Measurements from ENCODE around the gene NPTX1.

The NPTX1 gene

GRCh38 chr17:80424878-80425765 is 51.3 kb downstream of the NPTX1 start:
- DNase-seq = no peak

- no peak for DNase-seq
Measured at GRCh38 chr17:80424261-80424660, 52.1 kb downstream of the NPTX1 start.

DNA sequence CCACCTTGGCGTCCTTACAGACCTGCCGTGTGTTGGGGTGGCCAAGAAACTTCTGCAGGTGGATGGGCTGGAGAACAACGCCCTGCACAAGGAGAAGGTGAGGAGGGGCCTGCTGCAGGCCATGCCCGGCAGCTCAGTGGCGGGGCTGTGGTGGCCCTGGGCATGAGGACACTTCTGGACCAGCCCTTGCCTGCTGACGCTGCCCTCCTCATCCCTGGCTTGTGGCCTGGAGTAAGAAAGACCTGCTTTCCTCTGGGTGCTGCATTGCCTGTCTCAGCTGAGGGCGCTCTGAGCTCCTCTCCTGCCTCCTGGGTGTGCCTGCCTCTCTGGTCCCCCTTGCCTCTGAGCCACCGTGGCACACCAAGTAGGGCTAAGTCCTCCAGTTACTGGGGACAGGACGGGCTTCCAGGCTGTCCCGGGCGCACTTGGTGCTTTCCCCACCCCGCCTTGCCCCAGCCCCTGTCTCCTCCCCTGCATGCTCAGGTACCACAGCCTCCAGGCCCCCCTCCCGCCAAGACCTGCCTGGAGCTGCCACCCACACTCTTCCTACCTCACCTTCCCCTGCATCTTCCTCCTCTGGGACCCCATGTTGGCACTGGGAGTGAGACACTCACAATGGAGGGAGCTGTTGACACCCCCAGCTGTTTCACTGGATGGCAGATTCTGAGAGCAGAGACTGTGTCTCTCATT is 52.7 kb downstream of the NPTX1 start:
- no peak for DNase-seq

DNA sequence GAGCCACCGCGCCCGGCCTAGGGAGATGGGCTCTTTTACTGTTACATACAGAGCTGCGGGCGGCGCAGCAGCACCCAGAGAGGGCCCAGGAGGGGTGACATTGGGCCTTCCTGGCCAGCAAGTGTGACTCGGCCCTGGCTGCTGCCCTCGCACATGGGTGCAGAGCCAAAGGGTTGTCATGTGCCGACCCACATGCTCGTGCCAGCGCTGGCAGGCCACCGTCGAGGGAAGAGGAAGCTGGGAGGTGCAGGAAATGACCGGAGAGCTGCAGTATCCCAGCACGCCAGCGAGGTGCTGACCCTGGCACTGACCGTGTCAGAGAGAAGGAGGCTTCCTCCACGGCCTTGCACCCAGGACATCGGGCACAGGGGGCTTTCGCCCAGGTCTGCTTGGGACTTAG is 53.4 kb downstream of the NPTX1 start:
- no peak for DNase-seq

- DNase-seq = no peak
Measured at GRCh38 chr17:80422276-80422675, 54.1 kb downstream of the NPTX1 start.

GRCh38 chr17:80421381-80422090 is 54.9 kb downstream of the NPTX1 start:
- DNase-seq = no peak

DNA sequence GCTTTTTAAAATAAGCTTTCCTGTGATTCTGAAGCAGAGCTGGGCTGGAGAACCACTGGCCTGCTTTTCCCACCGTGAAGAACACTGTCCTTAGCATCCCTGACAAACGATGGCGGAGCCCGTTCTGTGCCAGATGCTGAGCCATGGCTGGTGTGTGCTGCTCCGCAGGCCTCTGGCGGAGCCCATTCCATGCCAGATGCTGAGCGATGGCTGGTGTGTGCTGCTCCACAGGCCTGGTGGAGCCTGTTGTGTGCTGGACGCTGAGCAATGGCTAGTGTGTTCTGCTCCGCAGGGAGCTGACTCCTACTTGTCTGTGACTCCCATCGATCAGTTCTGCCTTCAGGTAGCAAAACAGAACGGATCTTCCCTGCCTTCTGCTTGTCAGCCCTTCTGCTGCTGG is 57.2 kb downstream of the NPTX1 start:
- DNase-seq = no peak

GRCh38 chr17:80418589-80418988 is 57.8 kb downstream of the NPTX1 start:
- no peak for DNase-seq
